SK-N-SH (cell line): Measurements from ENCODE around the gene BMP4. TPM values are rescaled to one million over a fixed set of nuclear protein-coding genes. Genes with fewer than 3 reads are reported as not detected.

ENCODE experiments used
- CTCF ChIA-PET: fragments of 300-600, 350-600 bp; formaldehyde crosslinking; extraction: SDS; loops from one replicate; lab custom pipeline; 2021; lab: Yijun Ruan, JAX
- POLR2A ChIA-PET: fragments of 350-600 bp; sonication (Branson Sonifier 250); formaldehyde crosslinking; extraction: SDS; loops from one replicate; lab custom pipeline; 2020; ENCODE audit warnings: antibody characterized with exemption, inconsistent platforms; lab: Yijun Ruan, JAX
- DNase-seq: peaks from one replicate; pipeline ENCODE4 v3.0.0; 2012
- H2AFZ ChIP-seq: fragments of 200-600 bp; sonication (generic); 2 replicates; pipeline ENCODE4 v1.8.1; 2016; ENCODE audit warnings: antibody characterized with exemption, mild to moderate bottlenecking, low read depth
- H3F3A ChIP-seq: fragments of 200-600 bp; sonication (generic); replicated peaks from 2 replicates; pipeline ENCODE3; 2016; ENCODE audit warnings: antibody characterized with exemption, mild to moderate bottlenecking; ENCODE audit not compliant: insufficient read depth
- H3K27ac ChIP-seq, 2 experiments: fragments of 200-500 bp in 1 of 2; fragments of 200-600 bp in 1 of 2; sonication (Bioruptor generic) in 1 of 2; sonication (generic), shearing (Covaris generic) in 1 of 2; 2 replicates each; pipeline versions ENCODE4 v1.5.1 to v1.6.1; 2014 to 2016; ENCODE audit warnings: low read depth in 2 of 2, inconsistent platforms in 1 of 2, low read length in 1 of 2, mild to moderate bottlenecking in 1 of 2, mixed read lengths in 1 of 2
- H3K27me3 ChIP-seq: fragments of 200-600 bp; sonication (generic), shearing (Covaris generic); 2 replicates; pipeline ENCODE4 v1.6.1; 2016; ENCODE audit warnings: mixed run types; ENCODE audit not compliant: insufficient read depth
- H3K36me3 ChIP-seq, 2 experiments: fragments of 200-500 bp in 1 of 2; fragments of 200-600 bp in 1 of 2; sonication (Bioruptor generic) in 1 of 2; sonication (generic) in 1 of 2; replicated peaks in 1 of 2; 2 replicates each; pipeline versions ENCODE3 to v1.5.1; 2014 to 2016; ENCODE audit warnings: low read length in 1 of 2, mild to moderate bottlenecking in 1 of 2; ENCODE audit not compliant: insufficient read depth in 2 of 2, control insufficient read depth in 1 of 2
- H3K4me1 ChIP-seq, 2 experiments: fragments of 200-500 bp in 1 of 2; fragments of 200-600 bp in 1 of 2; sonication (Bioruptor generic) in 1 of 2; sonication (generic), shearing (Covaris generic) in 1 of 2; 2 replicates each; pipeline versions ENCODE4 v1.5.1 to v1.6.1; 2014 to 2016; ENCODE audit warnings: low read depth in 1 of 2, low read length in 1 of 2, mixed run types in 1 of 2; ENCODE audit not compliant: insufficient read depth in 2 of 2, control insufficient read depth in 1 of 2
- H3K4me2 ChIP-seq: fragments of 200-600 bp; sonication (generic), shearing (Covaris generic); 2 replicates; pipeline ENCODE4 v1.6.1; 2017; ENCODE audit warnings: mixed run types
- H3K4me3 ChIP-seq, 2 experiments: fragments of 200-500 bp in 1 of 2; fragments of 200-600 bp in 1 of 2; sonication (Bioruptor generic) in 1 of 2; sonication (generic), shearing (Covaris generic) in 1 of 2; 2 replicates each; pipeline versions ENCODE4 v1.5.1 to v1.8.1; 2014 to 2016; ENCODE audit warnings: low read depth in 2 of 2, inconsistent platforms in 1 of 2, low read length in 1 of 2, mild to moderate bottlenecking in 1 of 2, mixed read lengths in 1 of 2, moderate library complexity in 1 of 2
- H3K79me2 ChIP-seq: fragments of 200-600 bp; sonication (generic); 2 replicates; pipeline ENCODE4 v1.8.1; 2017; ENCODE audit warnings: mild to moderate bottlenecking; ENCODE audit not compliant: insufficient read depth
- H3K9ac ChIP-seq: fragments of 200-600 bp; sonication (generic); 2 replicates; pipeline ENCODE4 v1.6.1; 2017; ENCODE audit warnings: mixed run types
- H3K9me2 ChIP-seq: fragments of 200-600 bp; sonication (generic); 2 replicates; pipeline ENCODE4 v1.6.1; 2017; ENCODE audit warnings: mixed run types
- H3K9me3 ChIP-seq: fragments of 200-600 bp; sonication (generic); 2 replicates; pipeline ENCODE4 v1.6.1; 2017; ENCODE audit warnings: mixed run types, mild to moderate bottlenecking, moderate library complexity
- H4K20me1 ChIP-seq: fragments of 200-600 bp; sonication (generic); 2 replicates; pipeline ENCODE4 v1.6.1; 2017; ENCODE audit warnings: mild to moderate bottlenecking, mixed run types; ENCODE audit not compliant: insufficient read depth
- FOSL2 ChIP-seq: IDR thresholded peaks from 2 replicates; pipeline ENCODE4 v1.4.0; 2012; ENCODE audit warnings: low read depth, mild to moderate bottlenecking, moderate library complexity, borderline replicate concordance
- FOXM1 ChIP-seq: IDR thresholded peaks from 2 replicates; pipeline ENCODE4 v1.4.0; 2012; ENCODE audit warnings: low read depth, mild to moderate bottlenecking
- GABPA ChIP-seq: IDR thresholded peaks from 2 replicates; pipeline ENCODE4 v1.4.0; 2012; ENCODE audit warnings: low read depth, mild to moderate bottlenecking
- MEF2A ChIP-seq: IDR thresholded peaks from 2 replicates; pipeline ENCODE4 v1.4.0; 2012; ENCODE audit warnings: low read depth, borderline replicate concordance
- MXI1 ChIP-seq: IDR thresholded peaks from 2 replicates; pipeline ENCODE4 v1.6.1; 2012; ENCODE audit warnings: mild to moderate bottlenecking, low read depth, low read length, improper control_type of control experiment
- POLR2AphosphoS5 ChIP-seq: IDR thresholded peaks from 2 replicates; pipeline ENCODE4 v1.6.1; 2012; ENCODE audit warnings: low read depth, low read length
- RAD21 ChIP-seq: IDR thresholded peaks from 2 replicates; pipeline ENCODE4 v1.6.1; 2012; ENCODE audit warnings: mild to moderate bottlenecking, low read length
- RCOR1 ChIP-seq: fragments of 150-350 bp; IDR thresholded peaks from 2 replicates; pipeline ENCODE4 v1.6.1; 2017; ENCODE audit warnings: antibody characterized with exemption, low read length
- SIN3A ChIP-seq: IDR thresholded peaks from 2 replicates; pipeline ENCODE4 v1.6.1; 2012; ENCODE audit warnings: low read depth, mild to moderate bottlenecking, low read length, moderate library complexity, borderline replicate concordance
- TCF12 ChIP-seq: IDR thresholded peaks from 2 replicates; pipeline ENCODE4 v1.4.0; 2012
- WGBS: methylation state at CpG from one replicate; pipeline ENCODE4 v1.1.6; 2017; ENCODE audit warnings: low lambda C conversion rate; 5-methylcytosine and 5-hydroxymethylcytosine counted together
- polyA plus RNA-seq, 3 experiments: library from polyadenylated mRNA; depleted of rRNA; stranded (reverse); fragments of >200 nt; gene quantifications; 2 replicates each; pipeline ENCODE4 v1.2.3, GENCODE V29; 2012
- TF ChIP-seq, protein P1 (sequence below): fragments of 200-600 bp; sonication (generic); IDR thresholded peaks from 2 replicates; pipeline ENCODE4 v1.6.1; 2017; ENCODE audit warnings: antibody characterized with exemption, mild to moderate bottlenecking, moderate library complexity
- TF ChIP-seq, protein P2 (sequence below): fragments of 150-350 bp; IDR thresholded peaks from 2 replicates; pipeline ENCODE4 v1.6.1; 2016; ENCODE audit warnings: mild to moderate bottlenecking, low read depth, low read length
- TF ChIP-seq, protein P3 (sequence below): fragments of 150-350 bp; IDR thresholded peaks from 2 replicates; pipeline ENCODE4 v1.6.1; 2017; ENCODE audit warnings: antibody characterized with exemption, low read length, low read depth, borderline replicate concordance
- TF ChIP-seq, protein P4 (sequence below): IDR thresholded peaks from 2 replicates; pipeline ENCODE4 v1.6.1; 2012; ENCODE audit warnings: mild to moderate bottlenecking, low read depth, low read length, moderate library complexity

BMP4 gene
- polyA plus RNA-seq, 1 of the 3 experiments (the other 2 are of a cell fraction), result not detected

DNA sequence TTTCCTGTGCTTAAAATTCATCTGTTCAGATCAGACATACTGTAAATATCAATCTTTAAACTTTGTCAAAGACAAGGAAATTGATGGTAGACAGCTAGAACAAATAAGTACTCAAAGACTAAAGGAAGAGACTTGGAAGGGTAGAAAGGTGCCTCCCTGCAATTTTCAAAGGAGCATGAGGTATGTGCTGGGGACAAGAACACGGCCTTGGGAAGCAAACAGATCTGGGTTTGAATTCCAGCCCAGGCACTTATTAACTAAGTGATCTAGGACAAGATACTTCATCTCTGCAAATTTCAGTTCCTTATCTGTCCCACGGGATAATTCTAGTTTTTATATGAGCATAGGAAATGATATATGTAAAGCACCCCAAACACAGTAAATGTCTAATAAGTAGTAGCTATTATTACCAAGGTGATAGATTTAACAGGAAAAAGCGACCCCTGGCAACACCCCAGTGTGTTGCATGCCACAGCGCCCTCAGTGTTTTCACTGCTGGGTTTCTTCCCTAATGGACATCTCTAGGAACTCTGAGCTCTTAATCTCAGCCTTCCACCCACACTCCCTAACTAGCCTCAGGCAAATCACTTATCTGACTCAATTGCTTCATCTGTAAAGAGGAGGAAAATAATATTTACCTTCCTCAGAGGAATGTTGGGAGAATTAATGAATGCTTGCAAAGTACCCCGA is 44.7 kb upstream of the BMP4 start:
- no peak overlapping the region for H3K4me3 ChIP-seq
- H3K4me1 ChIP-seq, result no peaks in the 10 kb centered on the region; a peak in 1 of 4 replicates
- H3K27me3 ChIP-seq, result no peaks in the 10 kb centered on the region
- no peak overlapping the region for H3K9ac ChIP-seq
- ChIA-PET POLR2A (no interaction called here), CTCF (interaction anchor here (0.5 to 1.1 kb wide), 3 partner anchors 86 to 1021 kb away, joined by 3 to 4 read pairs (median 3); no protein-coding TSS in a partner anchor)
- H3K27ac ChIP-seq, result no peak overlapping the region
- no peaks in the 10 kb centered on the region for H3K9me2 ChIP-seq
- no peak overlapping the region for H3K4me2 ChIP-seq
- DNase-seq, result no peak
- no peaks in the 10 kb centered on the region for H3K9me3 ChIP-seq
- TF ChIP-seq FOSL2, result no peak
- TF ChIP-seq, protein P1, sequence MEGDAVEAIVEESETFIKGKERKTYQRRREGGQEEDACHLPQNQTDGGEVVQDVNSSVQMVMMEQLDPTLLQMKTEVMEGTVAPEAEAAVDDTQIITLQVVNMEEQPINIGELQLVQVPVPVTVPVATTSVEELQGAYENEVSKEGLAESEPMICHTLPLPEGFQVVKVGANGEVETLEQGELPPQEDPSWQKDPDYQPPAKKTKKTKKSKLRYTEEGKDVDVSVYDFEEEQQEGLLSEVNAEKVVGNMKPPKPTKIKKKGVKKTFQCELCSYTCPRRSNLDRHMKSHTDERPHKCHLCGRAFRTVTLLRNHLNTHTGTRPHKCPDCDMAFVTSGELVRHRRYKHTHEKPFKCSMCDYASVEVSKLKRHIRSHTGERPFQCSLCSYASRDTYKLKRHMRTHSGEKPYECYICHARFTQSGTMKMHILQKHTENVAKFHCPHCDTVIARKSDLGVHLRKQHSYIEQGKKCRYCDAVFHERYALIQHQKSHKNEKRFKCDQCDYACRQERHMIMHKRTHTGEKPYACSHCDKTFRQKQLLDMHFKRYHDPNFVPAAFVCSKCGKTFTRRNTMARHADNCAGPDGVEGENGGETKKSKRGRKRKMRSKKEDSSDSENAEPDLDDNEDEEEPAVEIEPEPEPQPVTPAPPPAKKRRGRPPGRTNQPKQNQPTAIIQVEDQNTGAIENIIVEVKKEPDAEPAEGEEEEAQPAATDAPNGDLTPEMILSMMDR, result peak; percentile 10; the same call in 1 of the 2 replicates
- H4K20me1 ChIP-seq, result no peaks in the 10 kb centered on the region
- WGBS, result 3% methylated on average over 5 of the region's 5 CpGs
- H3F3A ChIP-seq, result no peaks in the 10 kb centered on the region
- no peaks in the 10 kb centered on the region for H3K79me2 ChIP-seq
- H2AFZ ChIP-seq, result no peak overlapping the region
- H3K36me3 ChIP-seq, result no peaks in the 10 kb centered on the region

DNA sequence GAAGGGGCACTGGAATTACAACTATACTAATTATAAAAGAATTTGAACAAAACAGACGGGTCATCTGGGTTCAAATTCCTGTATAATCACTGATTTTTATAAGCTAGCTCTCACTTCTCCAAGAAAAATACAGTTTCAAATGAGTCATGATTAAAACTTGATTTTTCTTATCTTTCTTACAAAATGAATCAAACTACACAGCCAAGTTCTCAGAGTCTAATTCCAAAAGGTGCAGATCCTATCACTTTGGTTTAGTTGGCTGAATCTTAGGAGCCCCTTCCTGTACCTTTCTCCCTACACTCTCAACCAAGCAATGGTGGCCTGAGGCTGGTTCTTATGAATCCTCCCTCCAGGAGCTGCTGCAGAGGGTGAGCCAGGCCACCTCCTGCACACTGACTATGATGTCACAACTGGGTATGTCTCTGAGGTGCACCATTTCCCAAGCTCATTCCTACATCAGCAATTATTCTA is 43.8 kb upstream of the BMP4 start:
- POLR2A ChIA-PET, result no interaction called here
- Histone ChIP-seq H3K9me2 (no peaks in the 10 kb centered on the region), H3F3A (no peaks in the 10 kb centered on the region), H2AFZ (no peak overlapping the region), H3K79me2 (no peaks in the 10 kb centered on the region), H3K36me3 (no peaks in the 10 kb centered on the region), H3K27ac (no peak overlapping the region), H3K4me1 (no peaks in the 10 kb centered on the region; a peak in 1 of 4 replicates), H3K4me2 (no peak overlapping the region), H4K20me1 (no peaks in the 10 kb centered on the region), H3K27me3 (no peaks in the 10 kb centered on the region; the same call in 1 of the 2 replicates), H3K9me3 (no peaks in the 10 kb centered on the region), H3K4me3 (no peak overlapping the region), H3K9ac (no peak overlapping the region)
- 13% methylated on average over 1 of the region's 1 CpG for WGBS
- DNase-seq, result no peak
- CTCF ChIA-PET, result no interaction called here
- TF ChIP-seq, protein P2, sequence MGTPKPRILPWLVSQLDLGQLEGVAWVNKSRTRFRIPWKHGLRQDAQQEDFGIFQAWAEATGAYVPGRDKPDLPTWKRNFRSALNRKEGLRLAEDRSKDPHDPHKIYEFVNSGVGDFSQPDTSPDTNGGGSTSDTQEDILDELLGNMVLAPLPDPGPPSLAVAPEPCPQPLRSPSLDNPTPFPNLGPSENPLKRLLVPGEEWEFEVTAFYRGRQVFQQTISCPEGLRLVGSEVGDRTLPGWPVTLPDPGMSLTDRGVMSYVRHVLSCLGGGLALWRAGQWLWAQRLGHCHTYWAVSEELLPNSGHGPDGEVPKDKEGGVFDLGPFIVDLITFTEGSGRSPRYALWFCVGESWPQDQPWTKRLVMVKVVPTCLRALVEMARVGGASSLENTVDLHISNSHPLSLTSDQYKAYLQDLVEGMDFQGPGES, result no peak
- TF ChIP-seq MEF2A (no peak), FOXM1 (no peak), SIN3A (no peak), RAD21 (no peak), MXI1 (no peak), POLR2AphosphoS5 (no peak), TCF12 (no peak), GABPA (no peak), RCOR1 (no peak)
- TF ChIP-seq, protein P3, sequence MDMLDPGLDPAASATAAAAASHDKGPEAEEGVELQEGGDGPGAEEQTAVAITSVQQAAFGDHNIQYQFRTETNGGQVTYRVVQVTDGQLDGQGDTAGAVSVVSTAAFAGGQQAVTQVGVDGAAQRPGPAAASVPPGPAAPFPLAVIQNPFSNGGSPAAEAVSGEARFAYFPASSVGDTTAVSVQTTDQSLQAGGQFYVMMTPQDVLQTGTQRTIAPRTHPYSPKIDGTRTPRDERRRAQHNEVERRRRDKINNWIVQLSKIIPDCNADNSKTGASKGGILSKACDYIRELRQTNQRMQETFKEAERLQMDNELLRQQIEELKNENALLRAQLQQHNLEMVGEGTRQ, result no peak
- TF ChIP-seq, protein P4, sequence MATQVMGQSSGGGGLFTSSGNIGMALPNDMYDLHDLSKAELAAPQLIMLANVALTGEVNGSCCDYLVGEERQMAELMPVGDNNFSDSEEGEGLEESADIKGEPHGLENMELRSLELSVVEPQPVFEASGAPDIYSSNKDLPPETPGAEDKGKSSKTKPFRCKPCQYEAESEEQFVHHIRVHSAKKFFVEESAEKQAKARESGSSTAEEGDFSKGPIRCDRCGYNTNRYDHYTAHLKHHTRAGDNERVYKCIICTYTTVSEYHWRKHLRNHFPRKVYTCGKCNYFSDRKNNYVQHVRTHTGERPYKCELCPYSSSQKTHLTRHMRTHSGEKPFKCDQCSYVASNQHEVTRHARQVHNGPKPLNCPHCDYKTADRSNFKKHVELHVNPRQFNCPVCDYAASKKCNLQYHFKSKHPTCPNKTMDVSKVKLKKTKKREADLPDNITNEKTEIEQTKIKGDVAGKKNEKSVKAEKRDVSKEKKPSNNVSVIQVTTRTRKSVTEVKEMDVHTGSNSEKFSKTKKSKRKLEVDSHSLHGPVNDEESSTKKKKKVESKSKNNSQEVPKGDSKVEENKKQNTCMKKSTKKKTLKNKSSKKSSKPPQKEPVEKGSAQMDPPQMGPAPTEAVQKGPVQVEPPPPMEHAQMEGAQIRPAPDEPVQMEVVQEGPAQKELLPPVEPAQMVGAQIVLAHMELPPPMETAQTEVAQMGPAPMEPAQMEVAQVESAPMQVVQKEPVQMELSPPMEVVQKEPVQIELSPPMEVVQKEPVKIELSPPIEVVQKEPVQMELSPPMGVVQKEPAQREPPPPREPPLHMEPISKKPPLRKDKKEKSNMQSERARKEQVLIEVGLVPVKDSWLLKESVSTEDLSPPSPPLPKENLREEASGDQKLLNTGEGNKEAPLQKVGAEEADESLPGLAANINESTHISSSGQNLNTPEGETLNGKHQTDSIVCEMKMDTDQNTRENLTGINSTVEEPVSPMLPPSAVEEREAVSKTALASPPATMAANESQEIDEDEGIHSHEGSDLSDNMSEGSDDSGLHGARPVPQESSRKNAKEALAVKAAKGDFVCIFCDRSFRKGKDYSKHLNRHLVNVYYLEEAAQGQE, result no peak
